GM12878 (cell line): ENCODE measurements around the gene SIL1.

Source experiments
- CTCF ChIP-seq, 3 experiments: IDR thresholded peaks in 2 of 3; conservative IDR thresholded peaks in 1 of 3; 2 replicates each; pipeline ENCODE4 v1.5.1; 2011; ENCODE audit warnings: low read depth in 3 of 3, low read length in 3 of 3, mild to moderate bottlenecking in 3 of 3, control low read depth in 2 of 3, moderate library complexity in 2 of 3, inconsistent platforms in 1 of 3, mixed read lengths in 1 of 3; ENCODE audit not compliant: control insufficient read depth in 2 of 3, insufficient read depth in 1 of 3; ENCODE audit errors: extremely low read depth in 1 of 3
- FOXK2 ChIP-seq: fragments of 450-650 bp; IDR thresholded peaks from 2 replicates; pipeline ENCODE4 v1.6.1; 2017; ENCODE audit warnings: mild to moderate bottlenecking, moderate library complexity
- POLR2A ChIP-seq: IDR thresholded peaks from 2 replicates; pipeline ENCODE4 v1.6.1; 2011; ENCODE audit warnings: low read depth, mild to moderate bottlenecking, low read length
- POLR2AphosphoS5 ChIP-seq: IDR thresholded peaks from 2 replicates; pipeline ENCODE4 v1.6.1; 2011; ENCODE audit warnings: mild to moderate bottlenecking, low read length, inconsistent platforms
- RAD51 ChIP-seq: fragments of 450-650 bp; IDR thresholded peaks from 2 replicates; pipeline ENCODE4 v1.6.1; 2016; ENCODE audit warnings: moderate library complexity, mild to moderate bottlenecking, inconsistent platforms

- TF ChIP-seq RAD51 (no peak), FOXK2 (no peak), CTCF (IDR thresholded peaks at IDR 0.05 in 2 of 3, conservative IDR thresholded peaks at IDR 0.05 in 1 of 3; ENCODE audit: control insufficient read depth in 2 of 3, extremely low read depth in 1 of 3, insufficient read depth in 1 of 3, low read depth in 3 of 3, low read length in 3 of 3) (no peak), POLR2AphosphoS5 (peak; percentile 93), POLR2A (peak; percentile 98)
These were observed at the start of gene SIL1 for GRCh38 chr5:139197710-139198669.
